ENCODE results near the gene UVRAG.

DNA sequence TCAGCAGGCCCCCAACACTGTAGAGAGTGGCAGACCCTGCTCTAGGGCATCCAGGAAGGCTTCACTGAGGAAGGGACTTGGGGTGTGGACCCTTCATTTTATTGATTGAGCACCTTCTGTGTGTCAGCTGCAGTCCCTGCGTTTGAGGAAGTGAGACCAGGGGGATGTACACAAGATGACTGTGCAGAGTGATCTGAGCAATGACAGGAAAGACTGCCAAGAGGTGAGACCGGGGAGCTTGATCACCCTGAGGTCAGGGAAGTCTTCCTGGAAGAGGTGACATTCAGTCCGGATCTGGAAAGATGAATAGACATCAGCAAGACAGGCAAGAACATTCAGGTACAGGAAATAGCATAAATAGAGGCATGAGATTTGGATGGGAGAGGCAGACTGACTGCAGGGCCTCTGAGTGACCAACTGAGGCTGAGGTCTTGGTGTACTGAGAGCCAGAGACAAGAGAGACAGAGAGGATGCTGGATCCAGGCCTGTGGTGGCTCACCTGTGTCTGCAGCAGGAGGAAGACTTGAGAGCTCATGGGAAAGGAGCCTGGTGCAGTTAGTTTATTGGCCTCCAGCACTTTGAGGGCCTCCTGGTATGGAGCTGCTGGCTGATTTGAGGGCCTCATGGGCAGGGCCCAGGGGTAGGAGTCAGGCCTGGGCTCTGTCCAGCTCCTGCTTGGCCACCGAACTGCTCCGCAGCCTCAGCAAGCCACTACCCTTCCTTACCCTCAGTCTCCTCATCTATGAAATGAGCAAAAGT lies 41.2 kb upstream of the UVRAG start:
- TF ChIP-seq, protein P1, sequence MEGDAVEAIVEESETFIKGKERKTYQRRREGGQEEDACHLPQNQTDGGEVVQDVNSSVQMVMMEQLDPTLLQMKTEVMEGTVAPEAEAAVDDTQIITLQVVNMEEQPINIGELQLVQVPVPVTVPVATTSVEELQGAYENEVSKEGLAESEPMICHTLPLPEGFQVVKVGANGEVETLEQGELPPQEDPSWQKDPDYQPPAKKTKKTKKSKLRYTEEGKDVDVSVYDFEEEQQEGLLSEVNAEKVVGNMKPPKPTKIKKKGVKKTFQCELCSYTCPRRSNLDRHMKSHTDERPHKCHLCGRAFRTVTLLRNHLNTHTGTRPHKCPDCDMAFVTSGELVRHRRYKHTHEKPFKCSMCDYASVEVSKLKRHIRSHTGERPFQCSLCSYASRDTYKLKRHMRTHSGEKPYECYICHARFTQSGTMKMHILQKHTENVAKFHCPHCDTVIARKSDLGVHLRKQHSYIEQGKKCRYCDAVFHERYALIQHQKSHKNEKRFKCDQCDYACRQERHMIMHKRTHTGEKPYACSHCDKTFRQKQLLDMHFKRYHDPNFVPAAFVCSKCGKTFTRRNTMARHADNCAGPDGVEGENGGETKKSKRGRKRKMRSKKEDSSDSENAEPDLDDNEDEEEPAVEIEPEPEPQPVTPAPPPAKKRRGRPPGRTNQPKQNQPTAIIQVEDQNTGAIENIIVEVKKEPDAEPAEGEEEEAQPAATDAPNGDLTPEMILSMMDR (IDR thresholded peaks at IDR 0.05) = no peak
- TF ChIP-seq POLR2A (IDR thresholded peaks at IDR 0.05) = no peak

All from lower leg skin (tissue), 3 donors.